Esophagus muscularis mucosa (tissue), 3 donors: ENCODE measurements around the gene SMARCC2.

Experiments
- EP300 ChIP-seq: sonication (generic); formaldehyde crosslinking; IDR thresholded peaks from one replicate; pipeline ENCODE4 v1.6.1; 2017; ENCODE audit warnings: antibody characterized with exemption
- TF ChIP-seq, protein P1 (sequence below), 3 experiments: fragments of 200-600 bp in 2 of 3; fragments of 450-650 bp in 1 of 3; sonication (generic) in 2 of 3; IDR thresholded peaks; one replicate each; pipeline ENCODE4 v1.5.1; 2017 to 2019; ENCODE audit warnings: antibody characterized with exemption in 3 of 3, mild to moderate bottlenecking in 2 of 3, moderate library complexity in 1 of 3

DNA sequence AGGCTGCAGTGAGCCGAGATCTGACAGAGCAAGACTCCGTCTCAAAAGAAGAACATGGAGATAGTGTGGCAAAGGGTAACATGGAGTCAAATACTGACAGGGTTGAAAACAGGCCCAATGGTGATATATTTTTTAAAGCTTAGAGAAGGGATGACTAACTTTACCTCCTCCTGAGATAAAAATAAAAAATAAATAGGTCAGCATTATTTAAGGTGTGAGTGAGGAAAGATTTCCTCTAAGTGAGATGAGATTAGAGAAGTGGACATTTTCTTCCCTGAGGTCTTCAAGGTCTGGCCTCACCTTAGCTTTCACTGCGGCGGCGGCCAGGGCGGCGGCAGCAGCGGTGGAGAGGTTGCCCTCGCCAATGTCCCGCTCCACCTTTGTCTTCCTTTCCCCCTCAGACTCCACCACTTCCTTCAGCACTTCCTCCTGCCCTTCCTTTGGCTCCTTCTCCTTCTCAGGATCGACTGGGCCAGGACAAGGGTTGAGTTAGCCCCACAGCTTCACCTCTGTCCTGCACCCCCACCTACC is 20.0 kb downstream of the SMARCC2 start:
- TF ChIP-seq, protein P1, sequence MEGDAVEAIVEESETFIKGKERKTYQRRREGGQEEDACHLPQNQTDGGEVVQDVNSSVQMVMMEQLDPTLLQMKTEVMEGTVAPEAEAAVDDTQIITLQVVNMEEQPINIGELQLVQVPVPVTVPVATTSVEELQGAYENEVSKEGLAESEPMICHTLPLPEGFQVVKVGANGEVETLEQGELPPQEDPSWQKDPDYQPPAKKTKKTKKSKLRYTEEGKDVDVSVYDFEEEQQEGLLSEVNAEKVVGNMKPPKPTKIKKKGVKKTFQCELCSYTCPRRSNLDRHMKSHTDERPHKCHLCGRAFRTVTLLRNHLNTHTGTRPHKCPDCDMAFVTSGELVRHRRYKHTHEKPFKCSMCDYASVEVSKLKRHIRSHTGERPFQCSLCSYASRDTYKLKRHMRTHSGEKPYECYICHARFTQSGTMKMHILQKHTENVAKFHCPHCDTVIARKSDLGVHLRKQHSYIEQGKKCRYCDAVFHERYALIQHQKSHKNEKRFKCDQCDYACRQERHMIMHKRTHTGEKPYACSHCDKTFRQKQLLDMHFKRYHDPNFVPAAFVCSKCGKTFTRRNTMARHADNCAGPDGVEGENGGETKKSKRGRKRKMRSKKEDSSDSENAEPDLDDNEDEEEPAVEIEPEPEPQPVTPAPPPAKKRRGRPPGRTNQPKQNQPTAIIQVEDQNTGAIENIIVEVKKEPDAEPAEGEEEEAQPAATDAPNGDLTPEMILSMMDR (IDR thresholded peaks at IDR 0.05), result no peak
- no peak for TF ChIP-seq EP300
